DOHH2 (cell line): ENCODE measurements around the gene COASY.

Source experiments
- H3F3A ChIP-seq: fragments of 200-600 bp; sonication (generic), shearing (Covaris generic); 2 replicates; pipeline ENCODE4 v1.6.0; 2016; ENCODE audit warnings: antibody characterized with exemption, mild to moderate bottlenecking; ENCODE audit not compliant: control insufficient read depth, insufficient read depth
- H3K27ac ChIP-seq: fragments of 200-600 bp; sonication (generic); 2 replicates; pipeline ENCODE4 v1.5.1; 2014; ENCODE audit warnings: low read depth, mild to moderate bottlenecking, low read length, moderate library complexity
- H3K27me3 ChIP-seq: fragments of 200-600 bp; sonication (generic); 2 replicates; pipeline ENCODE4 v1.6.1; 2014; ENCODE audit warnings: mild to moderate bottlenecking, low read length, mixed read lengths; ENCODE audit not compliant: control insufficient read depth
- H3K36me3 ChIP-seq: fragments of 200-600 bp; sonication (generic); 2 replicates; pipeline ENCODE4 v1.6.1; 2014; ENCODE audit warnings: mild to moderate bottlenecking, low read length, moderate library complexity, mixed read lengths; ENCODE audit not compliant: control insufficient read depth
- H3K4me1 ChIP-seq: fragments of 200-600 bp; sonication (generic); 2 replicates; pipeline ENCODE4 v1.6.1; 2014; ENCODE audit warnings: mild to moderate bottlenecking, low read length, mixed read lengths; ENCODE audit not compliant: control insufficient read depth
- H3K4me2 ChIP-seq: fragments of 200-600 bp; sonication (generic); 2 replicates; pipeline ENCODE4 v1.6.0; 2014; ENCODE audit warnings: mild to moderate bottlenecking, low read length, moderate library complexity
- H3K4me3 ChIP-seq: fragments of 200-600 bp; sonication (generic); 2 replicates; pipeline ENCODE4 v1.5.1; 2014; ENCODE audit warnings: mild to moderate bottlenecking, low read length, mixed read lengths
- H3K79me2 ChIP-seq: fragments of 200-600 bp; sonication (generic); 2 replicates; pipeline ENCODE4 v1.6.1; 2014; ENCODE audit warnings: mild to moderate bottlenecking, low read length, mixed read lengths; ENCODE audit not compliant: control insufficient read depth
- H3K9me2 ChIP-seq: fragments of 200-600 bp; sonication (generic); replicated peaks from 2 replicates; pipeline ENCODE4 v1.6.1; 2014; ENCODE audit warnings: mild to moderate bottlenecking, low read length, mixed read lengths; ENCODE audit not compliant: control insufficient read depth
- H3K9me3 ChIP-seq: fragments of 200-600 bp; sonication (generic); 2 replicates; pipeline ENCODE4 v1.6.1; 2014; ENCODE audit warnings: antibody characterized with exemption, low read length, mixed read lengths; ENCODE audit not compliant: control insufficient read depth, insufficient read depth
- H4K20me1 ChIP-seq: fragments of 200-600 bp; sonication (generic); 2 replicates; pipeline ENCODE4 v1.6.0; 2014; ENCODE audit warnings: low read depth, mild to moderate bottlenecking, antibody characterized with exemption, low read length, moderate library complexity; ENCODE audit not compliant: control insufficient read depth, insufficient read depth
- CTCF ChIP-seq: fragments of 200-600 bp; sonication (generic); IDR thresholded peaks from one replicate; pipeline ENCODE4 v1.5.1; 2014; ENCODE audit warnings: antibody characterized with exemption, mild to moderate bottlenecking, low read depth, low read length; ENCODE audit not compliant: poor library complexity, severe bottlenecking
- EZH2phosphoT487 ChIP-seq: fragments of 200-600 bp; sonication (generic); IDR thresholded peaks from 2 replicates; pipeline ENCODE4 v1.6.1; 2017; ENCODE audit warnings: borderline replicate concordance, mild to moderate bottlenecking, antibody characterized with exemption, low read length, moderate library complexity, mixed read lengths

The COASY gene

GRCh38 chr17:42561897-42562387 lies at the start of gene COASY:
TSS of gene COASY (plus strand) at chr17:42562148. CDS start at chr17:42562623, 475 bp downstream.
- H3K79me2 ChIP-seq = peaks cover 38% of the 10 kb centered on the region
- no peaks in the 10 kb centered on the region for H3K9me2 ChIP-seq
- no peaks in the 10 kb centered on the region for H3K27me3 ChIP-seq
- H3K27ac ChIP-seq = peak within 1 kb of the TSS; percentile 58
- H3K36me3 ChIP-seq = peaks cover 46% of the 10 kb centered on the region
- peak within 1 kb of the TSS; percentile 73 for H3K4me2 ChIP-seq
- H4K20me1 ChIP-seq = no peaks in the 10 kb centered on the region
- H3K9me3 ChIP-seq = no peaks in the 10 kb centered on the region
- TF ChIP-seq CTCF (no peak), EZH2phosphoT487 (no peak)
- H3K4me1 ChIP-seq = peaks cover 27% of the 10 kb centered on the region
- H3K4me3 ChIP-seq = peak within 1 kb of the TSS; percentile 88
- peaks cover 4% of the 10 kb centered on the region; the same call in 1 of the 2 replicates for H3F3A ChIP-seq

GRCh38 chr17:42512246-42512645 lies 49.7 kb upstream of the COASY start:
- Histone ChIP-seq H3K27me3 (peaks cover 49% of the 10 kb centered on the region), H3K4me3 (no peak overlapping the region), H3K4me1 (0 out of 2 replicates have a peak, but pooled peaks cover under 1% of the 10 kb centered on the region), H3K4me2 (no peak overlapping the region), H3K79me2 (no peaks in the 10 kb centered on the region), H3K9me3 (no peaks in the 10 kb centered on the region), H3K27ac (no peak overlapping the region), H3F3A (no peaks in the 10 kb centered on the region), H4K20me1 (no peaks in the 10 kb centered on the region), H3K36me3 (no peaks in the 10 kb centered on the region), H3K9me2 (no peaks in the 10 kb centered on the region)
- TF ChIP-seq EZH2phosphoT487 (no peak), CTCF (no peak)

GRCh38 chr17:42512733-42513251 lies 49.2 kb upstream of the COASY start:
- no peak for TF ChIP-seq EZH2phosphoT487
- no peak for TF ChIP-seq CTCF
- H3K9me2 ChIP-seq = no peaks in the 10 kb centered on the region
- H3K4me2 ChIP-seq = no peak overlapping the region
- H3K79me2 ChIP-seq = no peaks in the 10 kb centered on the region
- H3K36me3 ChIP-seq = no peaks in the 10 kb centered on the region
- H3K4me3 ChIP-seq = no peak overlapping the region
- no peaks in the 10 kb centered on the region for H4K20me1 ChIP-seq
- H3K27ac ChIP-seq = no peak overlapping the region
- H3K27me3 ChIP-seq = peaks cover 45% of the 10 kb centered on the region
- H3K9me3 ChIP-seq = no peaks in the 10 kb centered on the region
- no peaks in the 10 kb centered on the region for H3F3A ChIP-seq
- H3K4me1 ChIP-seq = 0 out of 2 replicates have a peak, but pooled peaks cover 2% of the 10 kb centered on the region
